CD4-positive, alpha-beta T cell (primary cell): Measurements from ENCODE around the gene SNHG17. TPM values are rescaled to one million over a fixed set of nuclear protein-coding genes. Genes with fewer than 3 reads are reported as not detected.

ENCODE experiments used
- ATAC-seq: fragments of 200-7000 bp; cut with Tn5 transposase; one replicate; pipeline ENCODE4 v1.10.0; 2022; ENCODE audit warnings: mild to moderate bottlenecking; ENCODE audit not compliant: poor library complexity
- CTCF ChIA-PET: fragments of 350-600 bp; sonication (Branson Sonifier 250); formaldehyde crosslinking; loops from one replicate; lab custom pipeline; 2021; ENCODE audit warnings: antibody characterized with exemption, inconsistent platforms; lab: Charles Lee
- POLR2A ChIA-PET: fragments of 350-600 bp; sonication (Branson Sonifier 250); formaldehyde crosslinking; loops from one replicate; lab custom pipeline; 2021; ENCODE audit warnings: antibody characterized with exemption, inconsistent platforms; lab: Charles Lee
- DNase-seq, 14 experiments: peaks; one replicate each; pipeline ENCODE4 v3.0.0-alpha.2; 2013 to 2020; ENCODE audit warnings: mixed read lengths in 2 of 14
- H3K27ac ChIP-seq, 2 donors: one replicate each; pipeline versions ENCODE4 v1.5.1 to v1.7.0; 2013; ENCODE audit warnings: low read length in 2 of 2, low read depth in 1 of 2, mild to moderate bottlenecking in 1 of 2
- H3K27me3 ChIP-seq, 2 experiments: 1 replicate in 1 of 2; 2 replicates in 1 of 2; pipeline versions ENCODE4 v1.6.1 to v1.7.0; 2013; ENCODE audit warnings: low read length in 2 of 2, control low read depth in 1 of 2, mild to moderate bottlenecking in 1 of 2, moderate library complexity in 1 of 2; ENCODE audit not compliant: insufficient read depth in 2 of 2, control insufficient read depth in 1 of 2
- H3K36me3 ChIP-seq: one replicate; pipeline ENCODE4 v1.6.1; 2013; ENCODE audit warnings: low read length, control low read depth; ENCODE audit not compliant: insufficient read depth
- H3K4me1 ChIP-seq: one replicate; pipeline ENCODE4 v1.6.1; 2013; ENCODE audit warnings: low read length, control low read depth; ENCODE audit not compliant: insufficient read depth
- H3K4me3 ChIP-seq: one replicate; pipeline ENCODE4 v1.5.1; 2013; ENCODE audit warnings: mild to moderate bottlenecking, low read length, moderate library complexity
- H3K9me3 ChIP-seq, 2 experiments: 1 replicate in 1 of 2; 2 replicates in 1 of 2; pipeline versions ENCODE4 v1.6.1 to v1.7.0; 2013; ENCODE audit warnings: low read length in 2 of 2, mild to moderate bottlenecking in 2 of 2, control low read depth in 1 of 2, moderate library complexity in 1 of 2; ENCODE audit not compliant: control insufficient read depth in 1 of 2, insufficient read depth in 1 of 2
- H3K27ac Mint-ChIP-seq: one replicate; pipeline ENCODE4 v1.8.0; 2020; ENCODE audit warnings: mixed read lengths
- H3K27me3 Mint-ChIP-seq: one replicate; pipeline ENCODE4 v1.8.0; 2021; ENCODE audit warnings: mixed read lengths
- H3K36me3 Mint-ChIP-seq: one replicate; pipeline ENCODE4 v1.8.0; 2021; ENCODE audit warnings: low read depth, mixed read lengths
- H3K4me1 Mint-ChIP-seq: one replicate; pipeline ENCODE4 v1.8.0; 2021; ENCODE audit warnings: low read depth, mixed read lengths
- H3K4me3 Mint-ChIP-seq: one replicate; pipeline ENCODE4 v1.8.0; 2020; ENCODE audit warnings: mild to moderate bottlenecking, mixed read lengths
- H3K9me3 Mint-ChIP-seq: one replicate; pipeline ENCODE4 v1.8.0; 2020; ENCODE audit warnings: mixed read lengths
- CTCF ChIP-seq: fragments of 200-600 bp; IDR thresholded peaks from one replicate; pipeline ENCODE4 v1.8.0; 2022; ENCODE audit warnings: antibody characterized with exemption, mild to moderate bottlenecking
- intact Hi-C, 2 experiments: fragments of 100-400 bp; cut with DNase I in 1 of 2; cut with micrococcal nuclease in 1 of 2; formaldehyde crosslinking; loops; one replicate each; pipeline versions ENCODE4 v1.15.1 to v1.9.0; 2023 to 2025; cut with DNase I, micrococcal nuclease
- polyA plus RNA-seq, 2 donors: library from polyadenylated mRNA; unstranded; fragments of 120-200 nt; gene quantifications; one replicate each; pipeline ENCODE4 v1.2.1, GENCODE V29; 2013
- total RNA-seq, 174 experiments: library from RNA in 2 of 174; stranded (reverse) in 2 of 174; gene quantifications; one replicate each; pipeline ENCODE4 v1.2.3 and lab custom pipeline; 2021 to 2026

The SNHG17 gene
- 10 to 100 TPM; 94.1 to 99.3 TPM for total RNA-seq
- polyA plus RNA-seq (2013, experiment 1 of 2) = 44.6 TPM
- 40.0 TPM for polyA plus RNA-seq (2013, experiment 2 of 2)
- 24.8 to 206 (median 61.3) reads per million in 172 experiments for total RNA-seq (lab: John Stamatoyannopoulos, UW)

GRCh38 chr20:38434770-38435554, at the start of gene SNHG17:
SNHG17 (minus strand) TSS chr20:38435328.
- Histone ChIP-seq H3K9me3 (no peaks in the 10 kb centered on the region), H3K27me3 (no peaks in the 10 kb centered on the region), H3K4me3 (peak within 1 kb of the TSS; percentile 85), H3K4me1 (peaks cover 30% of the 10 kb centered on the region), H3K36me3 (peaks cover 36% of the 10 kb centered on the region), H3K27ac (peak within 1 kb of the TSS; percentile 78 to 88)
- ATAC-seq (peak; percentile 85), DNase-seq (peak; percentile 80 to 97 (median 86))
- Mint-ChIP-seq H3K4me1 (peaks cover 52% of the 10 kb centered on the region), H3K4me3 (peak within 1 kb of the TSS; percentile 98), H3K27me3 (peaks cover 10% of the 10 kb centered on the region), H3K27ac (peak within 1 kb of the TSS; percentile 93), H3K36me3 (peaks cover 48% of the 10 kb centered on the region), H3K9me3 (no peaks in the 10 kb centered on the region)
- POLR2A ChIA-PET = interaction anchor here (0.8 to 3.6 kb wide), 12 partner anchors 8 to 527 kb away, joined by 3 to 149 read pairs (median 4); partner anchors contain the start of genes DHX35, RALGAPB, RPRD1B and TTI1
- CTCF ChIA-PET = interaction anchor here (0.6 to 4.1 kb wide), 15 partner anchors 9 to 491 kb away, joined by 3 to 123 read pairs (median 5); partner anchors contain the start of genes FAM83D and RALGAPB
- peak; percentile 100 for TF ChIP-seq CTCF
- intact Hi-C loops = loop anchor here (1.0 to 10.0 kb wide), 6 partner anchors 11 to 1140 kb away; partner anchors contain the start of genes RALGAPB (in 2 of the 2), ACTR5 (in 1 of the 2), DHX35 (in 1 of the 2) and RPRD1B (in 1 of the 2)

- H3K36me3 ChIP-seq = peaks cover 19% of the 10 kb centered on the region
- Mint-ChIP-seq H3K4me3 (no peak overlapping the region), H3K4me1 (peaks cover 79% of the 10 kb centered on the region), H3K9me3 (no peaks in the 10 kb centered on the region), H3K36me3 (peaks cover 32% of the 10 kb centered on the region), H3K27me3 (no peaks in the 10 kb centered on the region), H3K27ac (no peak overlapping the region)
- no peak for DNase-seq
- no peak overlapping the region for H3K4me3 ChIP-seq
- H3K27ac ChIP-seq = no peak overlapping the region
- no peak for TF ChIP-seq CTCF
- no peak for ATAC-seq
- H3K9me3 ChIP-seq = no peaks in the 10 kb centered on the region
- H3K27me3 ChIP-seq = no peaks in the 10 kb centered on the region
- POLR2A ChIA-PET = no interaction called here
- peaks cover 10% of the 10 kb centered on the region for H3K4me1 ChIP-seq
- CTCF ChIA-PET = no interaction called here
- intact Hi-C loops = loop anchor here in 1 of 2 experiments (10.0 kb wide), 1 partner anchor 485 kb away; the partner anchor contains the start of gene DHX35
Observed at GRCh38 chr20:38479596-38479995, 44.5 kb upstream of the SNHG17 start.

- Histone ChIP-seq H3K36me3 (peaks cover 10% of the 10 kb centered on the region), H3K9me3 (no peaks in the 10 kb centered on the region), H3K27me3 (no peaks in the 10 kb centered on the region), H3K4me1 (peaks cover 23% of the 10 kb centered on the region), H3K27ac (no peak overlapping the region), H3K4me3 (no peak overlapping the region)
- CTCF ChIA-PET = interaction anchor here (2.4 kb wide), 1 partner anchor 43 kb away, joined by 6 read pairs; the partner anchor contains the start of gene SNHG17
- no peak for TF ChIP-seq CTCF
- no peak overlapping the region for H3K4me3 Mint-ChIP-seq
- intact Hi-C loops = loop anchor here in 1 of 2 experiments (10.0 kb wide), 1 partner anchor 487 kb away; the partner anchor contains the start of gene DHX35
- no peak for DNase-seq
- H3K36me3 Mint-ChIP-seq = peaks cover 40% of the 10 kb centered on the region
- H3K27ac Mint-ChIP-seq = no peak overlapping the region
- no peaks in the 10 kb centered on the region for H3K9me3 Mint-ChIP-seq
- ATAC-seq = no peak
- POLR2A ChIA-PET = no interaction called here
- peaks cover 81% of the 10 kb centered on the region for H3K4me1 Mint-ChIP-seq
- no peaks in the 10 kb centered on the region for H3K27me3 Mint-ChIP-seq
Observed at GRCh38 chr20:38477747-38478146, 42.6 kb upstream of the SNHG17 start.
